Activated T-cell treated with anti-CD3 and anti-CD28 coated beads for 48 hours (primary cell): ENCODE data around the gene UGT2A3.

Experiments used
- DNase-seq: peaks from one replicate; pipeline ENCODE4 v3.0.0-alpha.2; 2020; ENCODE audit warnings: low read depth

UGT2A3 gene

GRCh38 chr4:68912807-68913206, 38.8 kb downstream of the UGT2A3 start:
- no peak for DNase-seq

DNA sequence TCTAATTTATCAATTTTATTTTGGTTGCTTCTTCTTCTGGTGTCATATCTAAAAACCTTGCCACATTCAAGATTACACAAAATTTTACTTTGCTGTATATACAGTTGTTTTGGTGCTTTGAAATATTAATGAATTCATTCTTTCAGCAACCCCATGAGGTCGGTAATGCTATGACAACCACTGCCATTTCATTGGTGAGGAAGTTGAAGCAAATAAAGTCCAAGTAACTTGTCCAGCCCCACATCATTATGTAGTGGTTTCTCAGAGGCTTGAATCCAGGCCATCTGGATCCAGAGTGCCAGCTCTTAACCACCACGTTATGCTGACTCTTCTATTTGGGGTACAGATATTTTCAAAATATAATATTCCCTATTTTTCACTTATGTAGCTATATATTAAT, 42.2 kb downstream of the UGT2A3 start:
- DNase-seq: no peak

DNA sequence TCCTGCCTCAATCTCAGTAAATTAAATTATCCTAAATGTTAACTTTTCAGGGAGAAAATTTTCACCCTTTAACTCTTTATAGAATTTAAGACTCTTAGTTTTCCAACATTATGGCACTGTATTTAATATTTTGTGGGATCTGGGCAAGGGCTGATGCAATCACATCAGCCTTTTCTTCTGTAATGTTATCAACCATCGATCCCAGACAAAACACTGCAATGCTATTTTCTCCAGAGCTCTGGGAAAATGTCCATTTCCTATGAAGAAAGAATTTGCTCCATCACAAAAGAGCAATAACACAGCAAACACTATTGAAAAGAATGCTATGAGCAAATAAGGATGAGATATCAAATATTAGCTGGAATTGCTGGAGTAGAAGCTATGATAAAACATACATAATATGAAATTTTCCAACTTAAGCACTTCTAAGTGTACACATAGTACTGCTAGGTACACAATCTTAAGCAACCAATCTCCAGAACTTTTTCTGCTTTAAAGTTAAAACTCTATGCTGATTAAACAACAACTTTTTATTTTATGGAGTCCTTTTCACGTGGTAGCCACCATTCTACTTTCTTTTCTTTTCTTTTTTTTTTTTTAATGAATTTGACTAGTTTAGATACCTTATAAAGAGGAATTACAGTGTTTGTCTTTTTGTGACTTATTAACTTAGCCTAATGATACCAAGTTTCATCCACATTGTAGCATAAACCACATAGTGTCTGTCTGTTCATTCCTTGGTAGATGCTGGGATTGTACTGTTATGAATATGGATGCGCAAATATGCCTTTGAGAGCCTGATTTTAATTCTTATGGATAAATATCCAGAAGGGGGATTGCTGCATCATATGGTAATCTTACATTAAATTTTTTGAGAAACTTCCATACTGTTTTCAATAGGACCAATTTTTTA, 43.6 kb downstream of the UGT2A3 start:
- no peak for DNase-seq

DNA sequence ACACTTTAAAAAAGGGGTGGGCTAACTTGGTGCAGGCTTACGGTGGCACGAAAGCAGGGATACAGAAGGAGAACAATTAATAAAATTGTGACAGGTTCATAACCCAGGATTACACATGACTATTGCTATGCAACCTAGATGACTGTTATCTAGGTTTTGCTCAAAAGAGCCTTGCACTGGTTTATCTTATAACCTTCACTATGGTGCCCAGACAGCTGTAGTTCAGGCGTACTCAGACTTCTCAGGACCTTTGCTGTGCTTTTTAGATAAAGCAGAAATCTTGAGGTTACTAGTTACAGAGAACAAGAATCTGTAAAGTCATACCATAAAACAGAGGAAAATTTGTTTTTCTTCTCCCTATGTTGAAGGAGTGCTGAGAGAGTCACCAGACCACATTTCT, 44.4 kb downstream of the UGT2A3 start:
- DNase-seq: no peak

DNA sequence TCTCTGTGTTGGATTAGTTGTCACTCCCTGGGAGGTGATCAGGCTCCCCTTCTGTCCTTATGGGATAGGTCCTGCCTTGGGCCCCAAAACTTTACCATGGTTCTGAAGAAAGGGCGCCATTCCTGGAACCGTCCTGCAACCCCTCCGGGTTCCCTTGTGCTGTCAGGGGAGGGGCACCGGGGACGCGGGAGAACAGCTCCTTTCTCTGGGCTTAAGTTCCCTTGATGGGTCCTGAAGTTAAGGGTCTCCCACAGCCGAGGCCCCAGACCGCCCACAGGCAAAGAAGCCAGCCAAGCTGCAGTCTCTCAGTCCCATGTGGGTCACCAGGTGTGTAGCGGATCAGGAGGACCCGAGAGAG, 44.8 kb downstream of the UGT2A3 start:
- no peak for DNase-seq

- no peak for DNase-seq
Measured at GRCh38 chr4:68905939-68906779, 45.4 kb downstream of the UGT2A3 start.

GRCh38 chr4:68905598-68905938, 46.0 kb downstream of the UGT2A3 start:
- DNase-seq: no peak

DNA sequence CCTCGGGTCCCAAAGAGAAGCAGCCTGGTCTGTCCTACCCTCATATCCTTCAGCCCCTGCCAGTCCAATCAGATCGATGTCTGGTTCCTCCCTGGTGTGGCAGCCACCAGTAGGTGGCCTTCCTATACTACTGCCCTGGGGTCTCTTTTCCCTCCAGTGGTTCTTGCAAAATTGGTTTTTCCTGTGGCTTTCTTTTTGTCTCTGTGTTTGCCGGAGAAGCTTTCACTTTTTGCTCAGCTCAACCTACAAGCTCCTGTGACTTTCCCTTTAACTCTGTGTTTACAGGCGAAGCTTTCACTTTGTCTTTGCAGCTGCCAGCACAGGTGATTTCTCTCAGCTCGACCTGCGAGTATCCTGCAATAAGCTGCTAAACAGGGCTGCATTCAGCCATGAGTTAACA, 46.8 kb downstream of the UGT2A3 start:
- DNase-seq: no peak

GRCh38 chr4:68896749-68897148, 54.9 kb downstream of the UGT2A3 start:
- DNase-seq: no peak

GRCh38 chr4:68895561-68896198, 55.9 kb downstream of the UGT2A3 start:
- no peak for DNase-seq

DNA sequence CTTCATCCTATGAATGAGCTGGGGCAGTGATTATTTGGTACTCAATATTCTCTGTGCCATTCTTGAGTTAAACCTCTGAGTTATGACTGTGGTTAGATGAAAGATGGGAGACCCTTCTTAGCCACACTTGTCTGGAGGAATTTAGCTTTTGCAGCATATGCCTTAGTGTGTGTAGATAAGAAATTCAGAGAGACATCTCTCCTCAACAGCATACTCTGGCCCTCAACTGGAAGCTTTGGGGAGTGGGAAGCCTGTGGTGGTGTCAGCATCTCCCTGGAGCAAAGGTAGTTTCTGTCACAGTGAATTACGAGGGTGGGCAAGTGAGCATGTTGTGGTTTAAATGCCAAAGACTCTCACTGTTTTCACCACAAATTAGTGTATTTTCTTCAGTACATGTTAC, 58.7 kb downstream of the UGT2A3 start:
- DNase-seq: no peak

- DNase-seq: no peak
Measured at GRCh38 chr4:68891678-68892077, 59.9 kb downstream of the UGT2A3 start.

DNA sequence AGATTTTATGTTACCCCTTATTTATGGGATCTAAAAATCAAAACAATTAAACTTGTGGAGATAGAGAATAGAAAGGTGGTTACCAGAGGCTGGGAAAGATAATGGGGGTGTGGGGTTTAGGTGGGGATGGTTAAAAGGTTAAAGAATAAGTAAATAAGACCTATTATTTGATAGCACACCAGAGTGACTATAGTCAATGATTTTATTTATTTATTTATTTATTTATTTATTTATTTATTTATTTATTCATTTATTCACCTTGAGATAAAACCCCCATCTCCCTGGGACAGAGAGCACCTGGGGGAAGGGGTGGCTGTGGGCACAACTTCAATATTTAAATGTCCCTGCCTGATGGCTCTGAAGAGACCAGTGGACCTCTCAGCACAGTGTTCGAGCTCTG, 66.1 kb downstream of the UGT2A3 start:
- DNase-seq: no peak

GRCh38 chr4:68883870-68884269, 67.7 kb downstream of the UGT2A3 start:
- no peak for DNase-seq
